Urinary bladder (tissue), 4 donors: ENCODE data around the gene MAP3K4. TPM values are rescaled to one million over a fixed set of nuclear protein-coding genes. Genes with fewer than 3 reads are reported as not detected.
"Not testable (repeated sequence)": the region's sequence is repeated elsewhere in the genome, so short reads cannot be mapped to it uniquely, and the experiment has no call there.

Experiments
- DNase-seq: peaks from one replicate; pipeline ENCODE4 v3.0.0-alpha.2; 2015; ENCODE audit errors: extremely low spot score
- H3K27ac ChIP-seq: one replicate; pipeline ENCODE4 v1.5.1; 2013; ENCODE audit warnings: low read depth, mild to moderate bottlenecking, moderate library complexity
- H3K36me3 ChIP-seq: one replicate; pipeline ENCODE4 v1.6.1; 2013; ENCODE audit warnings: mild to moderate bottlenecking, moderate library complexity; ENCODE audit not compliant: insufficient read depth
- H3K4me1 ChIP-seq: one replicate; pipeline ENCODE4 v1.6.1; 2013; ENCODE audit warnings: mild to moderate bottlenecking, moderate library complexity; ENCODE audit not compliant: insufficient read depth
- H3K4me3 ChIP-seq: one replicate; pipeline ENCODE4 v1.5.1; 2013; ENCODE audit warnings: low read depth, low read length
- WGBS: extraction: QIAGEN DNeasy Blood & Tissue Kit; methylation state at CpG from one replicate; pipeline ENCODE4 v1.1.7; 2013; 5-methylcytosine and 5-hydroxymethylcytosine counted together
- polyA plus RNA-seq: library from polyadenylated mRNA; stranded (reverse); fragments of 200-250 nt; gene quantifications from one replicate; pipeline ENCODE4 v1.2.3, GENCODE V29; 2013
- total RNA-seq: library from RNA; depleted of rRNA; stranded (reverse); fragments of >200 nt; gene quantifications from one replicate; pipeline ENCODE4 v1.2.3, GENCODE V29; 2014
- donor health status: healthy with polysubstance abuse.
- donor health status: healthy.

MAP3K4 gene
- total and polyA plus RNA-seq, 2 donors: 12.3 to 74.4 TPM

- 70% methylated on average over 4 of the region's 4 CpGs for WGBS
These were observed 13.2 kb upstream of the MAP3K4 start for GRCh38 chr6:160978141-160978901.

GRCh38 chr6:160979061-160979708 lies 12.4 kb upstream of the MAP3K4 start:
- Histone ChIP-seq H3K4me3 (no peak overlapping the region), H3K27ac (no peak overlapping the region), H3K4me1 (peaks cover 2% of the 10 kb centered on the region), H3K36me3 (no peaks in the 10 kb centered on the region)
- WGBS: 29% methylated on average over 8 of the region's 8 CpGs
- DNase-seq: no peak

More at GRCh38 chr6:160978141-160978901, 13.2 kb upstream of the MAP3K4 start:
- H3K36me3 ChIP-seq: no peaks in the 10 kb centered on the region
- H3K4me1 ChIP-seq: peaks cover 2% of the 10 kb centered on the region
- DNase-seq: no peak
- H3K4me3 ChIP-seq: no peak overlapping the region
- H3K27ac ChIP-seq: no peak overlapping the region

- not testable (repeated sequence) for H3K4me3 ChIP-seq, H3K4me1 ChIP-seq, H3K27ac ChIP-seq, H3K36me3 ChIP-seq, DNase-seq
- 97% methylated on average over 3 of the region's 3 CpGs for WGBS
These were observed 8.1 kb upstream of the MAP3K4 start for GRCh38 chr6:160983377-160983948.

GRCh38 chr6:160986851-160987250 lies 4.7 kb upstream of the MAP3K4 start:
- Histone ChIP-seq H3K36me3 (no peaks in the 10 kb centered on the region), H3K4me3 (no peak overlapping the region), H3K27ac (no peak overlapping the region), H3K4me1 (no peaks in the 10 kb centered on the region)
- WGBS: 85% methylated on average over 3 of the region's 3 CpGs
- DNase-seq: no peak

GRCh38 chr6:160987265-160987664 lies 4.3 kb upstream of the MAP3K4 start:
- WGBS: 82% methylated on average over 3 of the region's 3 CpGs

GRCh38 chr6:160990847-160991405 lies 643 bp upstream of the MAP3K4 start:
- peak overlapping the region; percentile 91 for H3K27ac ChIP-seq
- H3K36me3 ChIP-seq: no peaks in the 10 kb centered on the region
- peak; percentile 15 for DNase-seq
- H3K4me1 ChIP-seq: no peaks in the 10 kb centered on the region
- WGBS: 5% methylated on average over 15 of the region's 15 CpGs
- peak overlapping the region; percentile 89 for H3K4me3 ChIP-seq

More at GRCh38 chr6:160987265-160987664, 4.3 kb upstream of the MAP3K4 start:
- no peaks in the 10 kb centered on the region for H3K36me3 ChIP-seq
- no peak for DNase-seq
- no peak overlapping the region for H3K4me3 ChIP-seq
- H3K27ac ChIP-seq: no peak overlapping the region
- H3K4me1 ChIP-seq: no peaks in the 10 kb centered on the region

- Histone ChIP-seq H3K36me3 (no peaks in the 10 kb centered on the region), H3K4me1 (no peaks in the 10 kb centered on the region), H3K4me3 (peak overlapping the region; percentile 89), H3K27ac (peak overlapping the region; percentile 91)
- peak; percentile 53 for DNase-seq
- WGBS: under 1% methylated on average over 47 of the region's 47 CpGs
These were observed 751 bp downstream of the MAP3K4 start for GRCh38 chr6:160992061-160992979.

- no peaks in the 10 kb centered on the region for H3K36me3 ChIP-seq
- no peak overlapping the region for H3K4me3 ChIP-seq
- H3K4me1 ChIP-seq: no peaks in the 10 kb centered on the region
- H3K27ac ChIP-seq: no peak overlapping the region
- DNase-seq: no peak
These were observed 1.4 kb downstream of the MAP3K4 start for GRCh38 chr6:160992980-160993314.

- Histone ChIP-seq H3K4me3 (no peak overlapping the region), H3K4me1 (no peaks in the 10 kb centered on the region), H3K27ac (no peak overlapping the region), H3K36me3 (no peaks in the 10 kb centered on the region)
- WGBS: 70% methylated on average over 1 of the region's 1 CpG
- DNase-seq: no peak
These were observed 3.7 kb downstream of the MAP3K4 start for GRCh38 chr6:160995271-160995670.

- Histone ChIP-seq H3K27ac (no peak overlapping the region), H3K4me1 (no peaks in the 10 kb centered on the region), H3K4me3 (no peak overlapping the region), H3K36me3 (no peaks in the 10 kb centered on the region)
- no peak for DNase-seq
- 80% methylated on average over 4 of the region's 4 CpGs for WGBS
These were observed 4.6 kb downstream of the MAP3K4 start for GRCh38 chr6:160996131-160996601.

GRCh38 chr6:160998217-160998616 lies 6.6 kb downstream of the MAP3K4 start:
- no peak overlapping the region for H3K27ac ChIP-seq
- no peak overlapping the region for H3K4me3 ChIP-seq
- no peak for DNase-seq
- H3K36me3 ChIP-seq: no peaks in the 10 kb centered on the region
- WGBS: 90% methylated on average over 3 of the region's 3 CpGs
- H3K4me1 ChIP-seq: no peaks in the 10 kb centered on the region

- Histone ChIP-seq H3K36me3 (no peaks in the 10 kb centered on the region), H3K4me1 (no peaks in the 10 kb centered on the region), H3K27ac (no peak overlapping the region), H3K4me3 (no peak overlapping the region)
- no peak for DNase-seq
- WGBS: 71% methylated on average over 4 of the region's 4 CpGs
These were observed 7.2 kb downstream of the MAP3K4 start for GRCh38 chr6:160998766-160999165.

GRCh38 chr6:160999516-160999915 lies 7.9 kb downstream of the MAP3K4 start:
- 88% methylated on average over 7 of the region's 7 CpGs for WGBS
- Histone ChIP-seq H3K4me1 (no peaks in the 10 kb centered on the region), H3K4me3 (no peak overlapping the region), H3K27ac (no peak overlapping the region), H3K36me3 (no peaks in the 10 kb centered on the region)
- DNase-seq: no peak
